HEK293T (cell line): ENCODE measurements around the gene GPHA2.

Source experiments
- ARNT ChIP-seq: fragments of 450-650 bp; IDR thresholded peaks from 2 replicates; pipeline ENCODE4 v1.6.1; 2017; ENCODE audit warnings: mild to moderate bottlenecking
- FOXK2 ChIP-seq: fragments of 450-650 bp; IDR thresholded peaks from 2 replicates; pipeline ENCODE4 v1.6.1; 2016; ENCODE audit warnings: mild to moderate bottlenecking
- NFRKB ChIP-seq: fragments of 450-650 bp; IDR thresholded peaks from 2 replicates; pipeline ENCODE4 v1.6.1; 2016; ENCODE audit warnings: mild to moderate bottlenecking, moderate library complexity
- SUZ12 ChIP-seq: fragments of 450-650 bp; IDR thresholded peaks from 2 replicates; pipeline ENCODE4 v1.6.1; 2016; ENCODE audit warnings: mild to moderate bottlenecking
- TARDBP ChIP-seq: fragments of 450-650 bp; IDR thresholded peaks from 2 replicates; pipeline ENCODE4 v1.6.1; 2016

GRCh38 chr11:64902102-64902900 lies 33.4 kb downstream of the GPHA2 start:
- TF ChIP-seq SUZ12 (no peak), ARNT (no peak), NFRKB (no peak), FOXK2 (no peak), TARDBP (no peak)
